GM13977 (cell line): ENCODE measurements around the gene WNT1.

Source experiments
- DNase-seq: peaks from one replicate; pipeline ENCODE4 v3.0.0; 2012; ENCODE audit warnings: low spot score
- CTCF ChIP-seq: IDR thresholded peaks from 2 replicates; pipeline ENCODE4 v1.5.1; 2012; ENCODE audit warnings: mild to moderate bottlenecking, control low read depth; ENCODE audit not compliant: insufficient read depth; ENCODE audit errors: extremely low read depth, missing control alignments
- in situ Hi-C: fragments of 300-500 bp; cut with MboI; formaldehyde crosslinking; loops from one replicate; pipeline ENCODE4 v1.12.0; 2022; ENCODE audit warnings: low sequenced_read_pairs, low pct_unique_long_range_greater_than_20kb, mixed read lengths, inconsistent platforms; ENCODE audit not compliant: unreplicated experiment

WNT1 gene

GRCh38 chr12:48967991-48968390 lies 10.1 kb upstream of the WNT1 start:
- no peak for DNase-seq
- no peak for TF ChIP-seq CTCF
- in situ Hi-C loops, result no loop called here

GRCh38 chr12:48968467-48968866 lies 9.7 kb upstream of the WNT1 start:
- no peak for TF ChIP-seq CTCF

GRCh38 chr12:48969160-48969771 lies 8.9 kb upstream of the WNT1 start:
- DNase-seq, result no peak

More at GRCh38 chr12:48968467-48968866, 9.7 kb upstream of the WNT1 start:
- in situ Hi-C loops, result no loop called here
- DNase-seq, result peak; percentile 87

GRCh38 chr12:48969833-48970701 lies 8.1 kb upstream of the WNT1 start:
- peak; percentile 32 for TF ChIP-seq CTCF
- in situ Hi-C loops, result no loop called here
- DNase-seq, result peak; percentile 80

More at GRCh38 chr12:48969160-48969771, 8.9 kb upstream of the WNT1 start:
- no peak for TF ChIP-seq CTCF
- in situ Hi-C loops, result no loop called here

- TF ChIP-seq CTCF, result no peak
- DNase-seq, result peak; percentile 38
- in situ Hi-C loops, result no loop called here
Observed at GRCh38 chr12:48970702-48971334, 7.3 kb upstream of the WNT1 start.

GRCh38 chr12:48972213-48972951 lies 5.7 kb upstream of the WNT1 start:
- peak; percentile 45 for DNase-seq
- no peak for TF ChIP-seq CTCF
- in situ Hi-C loops, result no loop called here
